GM23338 (cell line): Measurements from ENCODE around the gene PLEKHN1. TPM values are rescaled to one million over a fixed set of nuclear protein-coding genes. Genes with fewer than 3 reads are reported as not detected.

ENCODE experiments used
- ATAC-seq: fragments of 200-7000 bp; cut with Tn5 transposase; 3 replicates; pipeline ENCODE4 v1.9.1; 2020
- DNase-seq: peaks from one replicate; pipeline ENCODE4 v3.0.0-alpha.2; 2015; ENCODE audit warnings: low spot score
- H2AFZ ChIP-seq: fragments of 200-600 bp; sonication (generic); 2 replicates; pipeline ENCODE4 v1.8.0; 2016; ENCODE audit warnings: antibody characterized with exemption, mild to moderate bottlenecking, moderate library complexity
- H3F3A ChIP-seq: fragments of 200-600 bp; sonication (generic); replicated peaks from 2 replicates; pipeline ENCODE4 v1.8.0; 2017; ENCODE audit warnings: antibody characterized with exemption, mixed run types, low read depth
- H3K27ac ChIP-seq: fragments of 200-600 bp; sonication (generic); 2 replicates; pipeline ENCODE4 v1.6.1; 2016; ENCODE audit warnings: low read depth
- H3K27me3 ChIP-seq: fragments of 200-600 bp; sonication (generic); 2 replicates; pipeline ENCODE4 v1.8.0; 2016; ENCODE audit warnings: mild to moderate bottlenecking, mixed run types, moderate library complexity; ENCODE audit not compliant: insufficient read depth
- H3K36me3 ChIP-seq: fragments of 200-600 bp; sonication (generic); 2 replicates; pipeline ENCODE4 v1.8.0; 2016; ENCODE audit warnings: mild to moderate bottlenecking; ENCODE audit not compliant: insufficient read depth
- H3K4me1 ChIP-seq: fragments of 200-600 bp; sonication (generic); 2 replicates; pipeline ENCODE4 v1.8.0; 2016; ENCODE audit warnings: mild to moderate bottlenecking, moderate library complexity; ENCODE audit not compliant: insufficient read depth
- H3K4me2 ChIP-seq: fragments of 200-600 bp; sonication (generic); 2 replicates; pipeline ENCODE4 v1.7.1; 2017; ENCODE audit warnings: mixed run types
- H3K4me3 ChIP-seq: fragments of 200-600 bp; sonication (generic); 2 replicates; pipeline ENCODE4 v1.6.1; 2016; ENCODE audit warnings: mixed run types
- H3K79me2 ChIP-seq: fragments of 200-600 bp; sonication (generic); replicated peaks from 2 replicates; pipeline ENCODE4 v1.8.0; 2017; ENCODE audit warnings: mild to moderate bottlenecking; ENCODE audit not compliant: insufficient read depth
- H3K9me2 ChIP-seq: fragments of 200-600 bp; sonication (generic); 2 replicates; pipeline ENCODE4 v1.8.0; 2017; ENCODE audit not compliant: insufficient read depth
- H4K20me1 ChIP-seq: fragments of 200-600 bp; sonication (generic); replicated peaks from 2 replicates; pipeline ENCODE4 v1.8.0; 2017; ENCODE audit warnings: mild to moderate bottlenecking; ENCODE audit not compliant: insufficient read depth
- H3K27ac Mint-ChIP-seq: 2 replicates; pipeline ENCODE4 v1.8.0; 2020; ENCODE audit warnings: inconsistent platforms, mild to moderate bottlenecking, moderate library complexity, mixed read lengths
- H3K27me3 Mint-ChIP-seq: 3 replicates; pipeline ENCODE4 v1.8.0; 2022; ENCODE audit warnings: low read depth, mild to moderate bottlenecking, moderate library complexity, mixed read lengths, inconsistent platforms; ENCODE audit not compliant: insufficient read depth, poor library complexity
- H3K36me3 Mint-ChIP-seq: 3 replicates; pipeline ENCODE4 v1.8.0; 2021; ENCODE audit warnings: low read depth, mild to moderate bottlenecking, inconsistent platforms, moderate library complexity, mixed read lengths
- H3K4me1 Mint-ChIP-seq: 3 replicates; pipeline ENCODE4 v1.8.0; 2020; ENCODE audit warnings: mild to moderate bottlenecking, inconsistent platforms, mixed read lengths
- H3K4me3 Mint-ChIP-seq: 3 replicates; pipeline ENCODE4 v1.8.0; 2021; ENCODE audit warnings: moderate library complexity, mild to moderate bottlenecking, inconsistent platforms, mixed read lengths
- H3K9me3 Mint-ChIP-seq: 3 replicates; pipeline ENCODE4 v1.8.0; 2020; ENCODE audit warnings: moderate library complexity, mild to moderate bottlenecking, inconsistent platforms, mixed read lengths
- CREB1 ChIP-seq: fragments of 250-450 bp; sonication (Bioruptor Pico); IDR thresholded peaks from 2 replicates; pipeline ENCODE4 v1.5.0; 2020; ENCODE audit warnings: low read depth, mild to moderate bottlenecking, moderate library complexity
- EZH2 ChIP-seq: fragments of 200-600 bp; sonication (generic); IDR thresholded peaks from one replicate; pipeline ENCODE4 v1.8.0; 2017; ENCODE audit warnings: antibody characterized with exemption, mild to moderate bottlenecking, low read depth; ENCODE audit not compliant: unreplicated experiment
- EZH2phosphoT487 ChIP-seq: fragments of 200-600 bp; sonication (generic); IDR thresholded peaks from one replicate; pipeline ENCODE4 v1.8.1; 2018; ENCODE audit warnings: antibody characterized with exemption; ENCODE audit not compliant: unreplicated experiment
- JUNB ChIP-seq: IDR thresholded peaks from one replicate; pipeline ENCODE4 v1.6.1; 2016; ENCODE audit warnings: antibody characterized with exemption; ENCODE audit not compliant: unreplicated experiment
- NANOG ChIP-seq: IDR thresholded peaks from 2 replicates; pipeline ENCODE4 v1.6.1; 2016; ENCODE audit warnings: antibody characterized with exemption, borderline replicate concordance
- POLR2AphosphoS5 ChIP-seq: IDR thresholded peaks from 2 replicates; pipeline ENCODE4 v1.6.1; 2016; ENCODE audit warnings: antibody characterized with exemption, low read depth
- REST ChIP-seq: IDR thresholded peaks from one replicate; pipeline ENCODE4 v1.6.1; 2018; ENCODE audit warnings: antibody characterized with exemption; ENCODE audit not compliant: unreplicated experiment
- STAT1 ChIP-seq: IDR thresholded peaks from one replicate; pipeline ENCODE4 v1.6.1; 2016; ENCODE audit warnings: antibody characterized with exemption; ENCODE audit not compliant: unreplicated experiment
- ZNF114 ChIP-seq: fragments of 250-450 bp; sonication (Bioruptor Pico); IDR thresholded peaks from 2 replicates; pipeline ENCODE4 v1.5.0; 2020; ENCODE audit warnings: mild to moderate bottlenecking, moderate library complexity
- ZNF331 ChIP-seq: fragments of 250-450 bp; sonication (Bioruptor Pico); IDR thresholded peaks from 2 replicates; pipeline ENCODE4 v1.5.0; 2020; ENCODE audit warnings: low read depth, mild to moderate bottlenecking, moderate library complexity
- polyA plus RNA-seq: library from polyadenylated mRNA; unstranded; fragments of >200 nt; fragmentation: Nextera tagmentation; extraction: Ambion mirVana; gene quantifications from 2 replicates; pipeline ENCODE4 v1.2.1, GENCODE V29; 2016
- total RNA-seq: library from RNA; depleted of rRNA; stranded (reverse); fragments of >200 nt; shearing (Covaris generic); gene quantifications from 2 replicates; pipeline ENCODE4 v1.2.3, GENCODE V29; 2014
- TF ChIP-seq, protein P1 (sequence below): IDR thresholded peaks from 2 replicates; pipeline ENCODE4 v1.6.1; 2016; ENCODE audit warnings: antibody characterized with exemption
- TF ChIP-seq, protein P2 (sequence below), 2 experiments: fragments of 200-600 bp in 1 of 2; sonication (generic) in 1 of 2; conservative IDR thresholded peaks; 2 replicates each; pipeline versions ENCODE4 v1.5.1 to v1.6.1; 2016 to 2017; ENCODE audit warnings: antibody characterized with exemption in 2 of 2, low read depth in 2 of 2, mild to moderate bottlenecking in 2 of 2, moderate library complexity in 1 of 2

The PLEKHN1 gene
- total and polyA plus RNA-seq, 2 experiments from 2014 or later = 1.4 to 3.3 TPM

- no peaks in the 10 kb centered on the region; the same call in 1 of the 2 replicates for H3K4me1 ChIP-seq
- no peaks in the 10 kb centered on the region; the same call in 2 of the 3 replicates for H3K9me3 Mint-ChIP-seq
- H3F3A ChIP-seq = no peaks in the 10 kb centered on the region
- H3K4me3 ChIP-seq = no peak overlapping the region
- no peaks in the 10 kb centered on the region for H3K36me3 ChIP-seq
- no peak overlapping the region for H3K27ac ChIP-seq
- H3K27me3 Mint-ChIP-seq = peaks cover 71% of the 10 kb centered on the region
- no peaks in the 10 kb centered on the region for H3K9me2 ChIP-seq
- no peak for TF ChIP-seq EZH2phosphoT487
- TF ChIP-seq JUNB = no peak
- no peak for TF ChIP-seq CREB1 (CRISPR knock-in tag)
- ATAC-seq (no peak), DNase-seq (no peak)
- H3K4me3 Mint-ChIP-seq = no peak overlapping the region
- no peak overlapping the region for H2AFZ ChIP-seq
- H3K4me2 ChIP-seq = no peak overlapping the region
- H3K27me3 ChIP-seq = peaks cover 83% of the 10 kb centered on the region
- H3K27ac Mint-ChIP-seq = no peak overlapping the region
- H3K36me3 Mint-ChIP-seq = no peaks in the 10 kb centered on the region
- no peaks in the 10 kb centered on the region for H3K79me2 ChIP-seq
- peaks cover 9% of the 10 kb centered on the region for H3K4me1 Mint-ChIP-seq
- no peaks in the 10 kb centered on the region for H4K20me1 ChIP-seq
Observed at GRCh38 chr1:932173-932510, 34.1 kb upstream of the PLEKHN1 start.

DNA sequence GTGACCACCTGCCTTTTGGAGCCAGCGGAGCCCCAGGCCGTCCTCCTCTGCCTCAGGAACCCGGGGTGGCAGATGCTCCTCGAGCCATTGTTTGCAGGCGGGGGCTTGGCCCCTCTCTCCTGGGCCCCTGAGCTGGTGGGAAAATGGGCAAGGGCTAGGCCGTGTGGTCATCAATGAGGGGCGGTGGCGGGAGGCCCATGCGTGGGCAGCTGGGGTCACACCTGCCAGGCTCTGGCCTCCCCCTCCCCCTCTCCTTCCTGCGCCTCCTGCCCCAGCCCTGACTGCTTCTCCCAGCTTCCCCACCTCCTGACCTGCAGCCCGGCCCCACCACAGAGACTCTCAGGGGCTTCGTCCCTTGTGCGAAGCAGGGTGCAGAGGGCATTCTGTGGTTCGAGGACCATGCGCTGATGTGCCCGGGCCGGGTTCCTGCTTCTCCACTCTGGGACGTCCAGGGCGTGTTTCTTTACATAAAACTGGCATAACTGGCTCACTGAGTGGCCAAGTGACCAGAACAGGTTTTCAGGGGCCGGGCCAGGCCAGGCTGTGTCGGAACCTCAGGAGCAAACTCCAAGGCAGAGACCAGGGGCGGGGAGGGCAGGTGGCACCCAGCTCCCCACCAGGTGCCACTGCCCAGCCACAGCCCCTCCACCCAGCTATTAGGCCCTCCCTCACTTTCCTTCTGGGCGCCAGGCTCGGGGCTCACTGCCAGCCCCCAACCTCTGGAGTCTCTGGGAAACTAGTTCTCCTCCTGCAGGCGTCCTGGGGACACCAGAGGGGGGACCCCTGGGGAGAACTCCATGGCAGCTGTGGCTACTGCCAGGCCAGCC lies 33.3 kb upstream of the PLEKHN1 start:
- H2AFZ ChIP-seq = no peak overlapping the region
- no peaks in the 10 kb centered on the region for H3K36me3 ChIP-seq
- no peak overlapping the region for H3K4me3 Mint-ChIP-seq
- no peak overlapping the region for H3K4me2 ChIP-seq
- H3F3A ChIP-seq = no peaks in the 10 kb centered on the region
- no peaks in the 10 kb centered on the region for H3K79me2 ChIP-seq
- DNase-seq (no peak), ATAC-seq (no peak)
- H3K27me3 Mint-ChIP-seq = peaks cover 69% of the 10 kb centered on the region
- H3K9me3 Mint-ChIP-seq = no peaks in the 10 kb centered on the region; the same call in 2 of the 3 replicates
- no peak overlapping the region for H3K4me3 ChIP-seq
- peaks cover 9% of the 10 kb centered on the region for H3K4me1 Mint-ChIP-seq
- no peak overlapping the region for H3K27ac Mint-ChIP-seq
- H3K9me2 ChIP-seq = no peaks in the 10 kb centered on the region
- H3K36me3 Mint-ChIP-seq = no peaks in the 10 kb centered on the region
- H3K27ac ChIP-seq = no peak overlapping the region
- H3K27me3 ChIP-seq = peaks cover 83% of the 10 kb centered on the region
- no peaks in the 10 kb centered on the region; the same call in 1 of the 2 replicates for H3K4me1 ChIP-seq
- H4K20me1 ChIP-seq = no peaks in the 10 kb centered on the region
- TF ChIP-seq ZNF331 (CRISPR knock-in tag) (no peak), STAT1 (no peak), EZH2 (no peak), CREB1 (CRISPR knock-in tag) (no peak), REST (no peak), NANOG (no peak), POLR2AphosphoS5 (no peak), ZNF114 (CRISPR knock-in tag) (no peak), JUNB (no peak)
- TF ChIP-seq, protein P1, sequence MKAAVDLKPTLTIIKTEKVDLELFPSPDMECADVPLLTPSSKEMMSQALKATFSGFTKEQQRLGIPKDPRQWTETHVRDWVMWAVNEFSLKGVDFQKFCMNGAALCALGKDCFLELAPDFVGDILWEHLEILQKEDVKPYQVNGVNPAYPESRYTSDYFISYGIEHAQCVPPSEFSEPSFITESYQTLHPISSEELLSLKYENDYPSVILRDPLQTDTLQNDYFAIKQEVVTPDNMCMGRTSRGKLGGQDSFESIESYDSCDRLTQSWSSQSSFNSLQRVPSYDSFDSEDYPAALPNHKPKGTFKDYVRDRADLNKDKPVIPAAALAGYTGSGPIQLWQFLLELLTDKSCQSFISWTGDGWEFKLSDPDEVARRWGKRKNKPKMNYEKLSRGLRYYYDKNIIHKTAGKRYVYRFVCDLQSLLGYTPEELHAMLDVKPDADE = no peak
- TF ChIP-seq, protein P2, sequence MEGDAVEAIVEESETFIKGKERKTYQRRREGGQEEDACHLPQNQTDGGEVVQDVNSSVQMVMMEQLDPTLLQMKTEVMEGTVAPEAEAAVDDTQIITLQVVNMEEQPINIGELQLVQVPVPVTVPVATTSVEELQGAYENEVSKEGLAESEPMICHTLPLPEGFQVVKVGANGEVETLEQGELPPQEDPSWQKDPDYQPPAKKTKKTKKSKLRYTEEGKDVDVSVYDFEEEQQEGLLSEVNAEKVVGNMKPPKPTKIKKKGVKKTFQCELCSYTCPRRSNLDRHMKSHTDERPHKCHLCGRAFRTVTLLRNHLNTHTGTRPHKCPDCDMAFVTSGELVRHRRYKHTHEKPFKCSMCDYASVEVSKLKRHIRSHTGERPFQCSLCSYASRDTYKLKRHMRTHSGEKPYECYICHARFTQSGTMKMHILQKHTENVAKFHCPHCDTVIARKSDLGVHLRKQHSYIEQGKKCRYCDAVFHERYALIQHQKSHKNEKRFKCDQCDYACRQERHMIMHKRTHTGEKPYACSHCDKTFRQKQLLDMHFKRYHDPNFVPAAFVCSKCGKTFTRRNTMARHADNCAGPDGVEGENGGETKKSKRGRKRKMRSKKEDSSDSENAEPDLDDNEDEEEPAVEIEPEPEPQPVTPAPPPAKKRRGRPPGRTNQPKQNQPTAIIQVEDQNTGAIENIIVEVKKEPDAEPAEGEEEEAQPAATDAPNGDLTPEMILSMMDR (conservative IDR thresholded peaks at IDR 0.05; ENCODE audit: low read depth in 2 of 2) = no peak
